Coronary artery (tissue), 2 donors: ENCODE data around the gene NCAPH2.

Experiments used
- DNase-seq: peaks from one replicate; pipeline ENCODE4 v3.0.0-alpha.2; 2017; ENCODE audit warnings: low spot score
- H3K27ac ChIP-seq, 2 donors: fragments of 200-600 bp; sonication (generic); one replicate each; pipeline ENCODE4 v1.5.1; 2016 to 2019
- H3K4me3 ChIP-seq: fragments of 200-600 bp; sonication (generic); 2 replicates; pipeline ENCODE4 v1.5.1; 2016; ENCODE audit warnings: mild to moderate bottlenecking, moderate library complexity
- TF ChIP-seq, protein P1 (sequence below): fragments of 200-600 bp; sonication (generic); IDR thresholded peaks from one replicate; pipeline ENCODE4 v1.5.1; 2019; ENCODE audit warnings: antibody characterized with exemption

The NCAPH2 gene

DNA sequence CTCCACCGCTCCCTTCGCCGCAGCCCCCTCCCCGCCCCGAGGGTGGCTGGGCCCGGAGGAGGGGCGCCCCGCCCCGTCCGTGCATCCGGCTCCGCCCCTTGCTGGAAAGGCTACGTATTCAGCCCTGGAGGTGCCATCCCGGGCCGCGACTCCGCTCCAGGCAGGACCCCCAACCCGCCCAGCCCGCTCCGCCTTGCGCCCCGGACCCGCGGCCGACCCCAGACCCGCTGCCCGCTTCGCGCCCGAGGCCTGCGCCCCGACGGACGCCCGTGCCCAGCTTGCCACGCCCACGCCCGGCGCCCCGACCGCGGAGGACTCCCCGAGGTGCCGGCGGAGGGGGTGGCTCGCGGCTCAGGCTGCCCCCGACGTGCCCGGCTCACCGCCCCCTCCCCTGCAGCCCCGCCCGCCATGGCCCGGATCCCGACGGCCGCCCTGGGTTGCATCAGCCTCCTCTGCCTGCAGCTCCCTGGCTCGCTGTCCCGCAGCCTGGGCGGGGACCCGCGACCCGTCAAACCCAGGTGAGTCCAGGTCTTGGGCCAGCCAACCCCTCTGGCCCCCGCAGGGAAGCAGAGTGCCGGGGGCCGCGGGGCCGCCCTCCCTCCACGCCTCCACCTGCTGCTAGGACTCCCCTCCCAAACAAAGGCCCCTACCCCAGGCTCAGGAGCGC is 26.5 kb upstream of the NCAPH2 start, which contains the start of gene ADM2:
ADM2 (plus strand) TSS at position 104 of the 667 bp plus-strand sequence; CDS start at position 409, 305 bp downstream.
- Histone ChIP-seq H3K27ac (no peak within 1 kb of the TSS), H3K4me3 (peak within 1 kb of the TSS; percentile 70)
- no peak for DNase-seq
- TF ChIP-seq, protein P1, sequence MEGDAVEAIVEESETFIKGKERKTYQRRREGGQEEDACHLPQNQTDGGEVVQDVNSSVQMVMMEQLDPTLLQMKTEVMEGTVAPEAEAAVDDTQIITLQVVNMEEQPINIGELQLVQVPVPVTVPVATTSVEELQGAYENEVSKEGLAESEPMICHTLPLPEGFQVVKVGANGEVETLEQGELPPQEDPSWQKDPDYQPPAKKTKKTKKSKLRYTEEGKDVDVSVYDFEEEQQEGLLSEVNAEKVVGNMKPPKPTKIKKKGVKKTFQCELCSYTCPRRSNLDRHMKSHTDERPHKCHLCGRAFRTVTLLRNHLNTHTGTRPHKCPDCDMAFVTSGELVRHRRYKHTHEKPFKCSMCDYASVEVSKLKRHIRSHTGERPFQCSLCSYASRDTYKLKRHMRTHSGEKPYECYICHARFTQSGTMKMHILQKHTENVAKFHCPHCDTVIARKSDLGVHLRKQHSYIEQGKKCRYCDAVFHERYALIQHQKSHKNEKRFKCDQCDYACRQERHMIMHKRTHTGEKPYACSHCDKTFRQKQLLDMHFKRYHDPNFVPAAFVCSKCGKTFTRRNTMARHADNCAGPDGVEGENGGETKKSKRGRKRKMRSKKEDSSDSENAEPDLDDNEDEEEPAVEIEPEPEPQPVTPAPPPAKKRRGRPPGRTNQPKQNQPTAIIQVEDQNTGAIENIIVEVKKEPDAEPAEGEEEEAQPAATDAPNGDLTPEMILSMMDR = no peak

DNA sequence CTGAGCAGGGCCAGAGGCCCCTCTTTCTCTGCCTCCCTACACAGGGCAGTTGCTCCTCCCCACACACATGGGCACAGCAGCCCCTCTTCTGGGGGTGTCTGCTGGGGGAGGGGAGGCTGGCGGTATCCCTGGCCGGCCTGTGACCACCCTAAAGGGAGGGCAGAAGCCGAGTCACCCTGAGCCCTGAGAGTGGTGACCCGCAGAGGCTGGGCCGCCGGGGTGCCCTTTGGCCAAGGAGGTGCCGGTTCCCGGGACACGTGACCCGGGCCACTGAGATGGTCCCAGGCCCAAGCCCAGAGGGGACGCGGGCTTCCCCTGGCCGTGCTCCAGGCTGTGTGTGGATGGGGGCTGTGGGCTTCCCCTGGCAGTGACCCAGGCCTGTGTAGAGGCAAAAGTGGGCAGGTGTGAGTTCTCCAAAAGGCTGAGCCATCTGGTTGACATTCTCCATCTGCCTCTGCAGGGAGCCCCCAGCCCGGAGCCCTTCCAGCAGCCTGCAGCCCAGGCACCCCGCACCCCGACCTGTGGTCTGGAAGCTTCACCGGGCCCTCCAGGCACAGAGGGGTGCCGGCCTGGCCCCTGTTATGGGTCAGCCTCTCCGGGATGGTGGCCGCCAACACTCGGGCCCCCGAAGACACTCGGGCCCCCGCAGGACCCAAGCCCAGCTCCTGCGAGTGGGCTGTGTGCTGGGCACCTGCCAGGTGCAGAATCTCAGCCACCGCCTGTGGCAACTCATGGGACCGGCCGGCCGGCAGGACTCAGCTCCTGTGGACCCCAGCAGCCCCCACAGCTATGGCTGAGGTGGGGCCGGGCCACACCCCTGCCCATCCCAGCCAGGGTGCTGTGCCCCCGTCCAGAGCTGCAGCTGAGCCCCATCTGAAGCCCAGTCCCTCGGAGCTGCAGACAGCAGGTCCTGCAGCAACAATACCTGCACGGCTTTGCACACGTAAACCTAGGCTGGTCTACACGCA is 25.6 kb upstream of the NCAPH2 start:
- Histone ChIP-seq H3K27ac (no peak overlapping the region), H3K4me3 (peak overlapping the region; percentile 70)
- no peak for DNase-seq
- TF ChIP-seq, protein P1 = no peak

DNA sequence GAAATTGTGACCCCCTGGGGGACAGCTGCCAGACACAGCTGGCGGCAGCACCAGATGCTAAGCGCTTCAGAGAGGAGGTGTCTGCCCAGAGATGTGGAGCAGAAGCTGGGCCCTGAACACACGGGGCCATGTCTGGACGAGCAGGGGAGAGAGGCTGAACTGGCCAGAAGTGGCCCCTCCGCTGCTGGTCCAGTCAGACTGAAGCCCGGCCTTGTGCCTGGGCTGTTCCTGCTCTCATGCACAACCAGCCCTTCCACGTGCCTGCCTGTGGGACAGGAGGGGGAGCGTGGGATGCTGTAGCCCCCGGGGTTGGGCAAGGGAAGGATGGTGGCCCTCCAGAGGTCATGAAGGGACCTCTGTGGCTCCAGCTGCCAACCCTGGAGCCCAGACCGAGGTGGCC is 24.9 kb upstream of the NCAPH2 start:
- TF ChIP-seq, protein P1 = no peak
- no peak overlapping the region for H3K4me3 ChIP-seq
- no peak for DNase-seq
- no peak overlapping the region for H3K27ac ChIP-seq

DNA sequence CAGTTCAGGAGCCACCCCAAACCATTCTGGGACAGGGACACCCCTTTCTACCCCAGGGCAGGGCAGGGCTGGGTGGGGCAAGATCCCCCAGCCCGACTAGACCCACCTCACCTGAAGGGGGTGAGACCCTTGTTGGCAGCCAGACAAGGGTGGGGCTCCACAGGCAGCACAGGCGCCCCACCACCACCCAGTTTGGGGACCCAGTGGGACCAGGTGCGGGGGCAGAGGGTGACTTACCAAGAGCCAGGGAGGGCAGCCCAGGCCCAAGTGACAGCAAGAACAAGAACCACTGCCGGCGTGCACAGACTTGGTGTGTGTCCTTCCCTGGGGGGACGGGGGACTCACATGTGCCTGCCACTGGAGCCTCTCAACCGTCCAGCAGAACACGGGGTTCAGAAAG is 24.5 kb upstream of the NCAPH2 start:
- Histone ChIP-seq H3K27ac (no peak overlapping the region), H3K4me3 (no peak overlapping the region)
- TF ChIP-seq, protein P1 = no peak
- no peak for DNase-seq

DNA sequence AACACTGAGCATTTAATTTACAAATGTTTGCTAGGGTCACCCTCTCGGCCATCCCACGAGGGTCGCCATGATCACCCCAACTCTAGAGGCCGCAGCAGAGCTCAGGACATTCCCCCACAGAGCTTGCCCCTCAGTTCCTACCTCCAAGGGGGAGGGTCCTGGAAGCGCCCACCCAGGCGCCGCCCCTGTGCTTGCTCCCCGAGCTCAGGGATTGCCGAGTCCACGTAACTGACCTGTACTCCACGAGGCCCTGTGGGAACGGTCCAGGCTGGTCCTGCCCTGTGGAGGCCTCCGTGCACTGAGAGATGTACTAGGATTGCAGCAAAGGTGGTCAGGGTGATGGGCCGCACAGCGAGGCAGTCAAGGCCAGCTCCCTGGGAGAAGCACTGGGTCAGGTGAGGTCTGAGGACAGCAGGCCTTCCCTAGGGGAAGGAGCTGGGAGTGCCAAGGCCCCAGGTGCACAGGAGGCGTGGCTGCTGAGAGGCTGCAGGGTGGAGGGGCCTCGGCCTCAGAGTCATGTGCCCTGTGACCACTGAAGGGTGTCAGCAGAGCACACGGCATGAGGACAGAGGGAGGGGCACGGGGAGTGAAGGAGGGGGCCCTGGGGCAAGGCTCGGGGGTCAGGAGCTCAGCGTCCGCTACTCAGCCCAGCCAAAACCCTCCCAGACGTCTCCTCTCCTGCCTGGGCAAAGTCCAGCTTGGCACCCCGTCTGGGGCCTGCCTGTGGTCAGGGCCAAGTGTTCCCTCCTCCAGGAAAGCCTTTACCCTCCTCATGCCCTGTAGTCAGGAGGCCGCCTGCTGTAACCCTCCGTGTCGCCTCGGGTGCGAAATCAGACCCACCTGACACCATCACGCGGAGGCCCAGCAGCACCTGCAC is 23.8 kb upstream of the NCAPH2 start:
- TF ChIP-seq, protein P1 = no peak
- Histone ChIP-seq H3K4me3 (no peak overlapping the region), H3K27ac (no peak overlapping the region)
- DNase-seq = no peak

DNA sequence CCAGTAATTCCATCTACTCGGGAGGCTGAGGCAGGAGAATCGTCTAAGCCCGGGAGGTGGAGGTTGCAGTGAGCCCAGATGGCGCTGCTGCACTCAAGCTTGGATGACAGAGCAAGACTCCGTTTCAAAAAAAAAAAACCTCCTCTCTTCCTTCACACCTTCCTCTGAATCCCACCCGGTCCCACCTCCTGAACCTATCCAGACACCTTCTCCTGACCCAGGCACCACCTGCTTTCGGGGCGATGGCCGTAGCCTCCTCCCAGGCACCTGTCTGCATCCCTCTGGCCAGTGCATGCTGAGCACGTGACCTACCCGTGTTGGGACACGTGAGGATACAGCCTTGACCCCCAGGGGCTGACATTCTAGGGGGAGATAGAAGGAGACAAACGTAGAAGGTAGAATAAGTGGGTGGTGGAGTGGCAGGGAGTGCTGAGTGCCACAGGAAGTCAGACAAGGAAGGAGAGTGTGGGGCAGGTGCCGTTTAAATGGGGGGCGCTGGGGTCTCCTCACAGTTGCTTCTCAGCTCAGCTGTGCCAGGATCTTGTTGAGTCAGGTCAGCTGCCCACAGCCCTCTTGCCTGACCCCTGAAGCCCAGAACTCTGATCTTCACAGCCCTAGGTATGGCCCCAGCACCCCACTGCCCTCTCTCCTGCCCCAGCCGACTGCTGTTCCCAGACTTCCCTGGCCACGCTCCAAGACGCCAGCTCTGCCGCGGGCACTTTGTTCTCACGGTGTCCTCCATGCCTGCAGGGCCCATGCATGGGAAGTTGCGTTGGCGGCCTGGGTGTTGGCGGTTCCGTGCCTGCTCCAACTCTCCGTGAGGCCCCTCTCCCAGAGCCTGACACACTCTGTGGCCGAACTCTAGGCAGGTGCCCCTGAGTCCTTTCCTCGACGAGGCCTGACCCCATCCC is 22.5 kb upstream of the NCAPH2 start:
- no peak overlapping the region for H3K27ac ChIP-seq
- TF ChIP-seq, protein P1 = no peak
- H3K4me3 ChIP-seq = no peak overlapping the region
- no peak for DNase-seq
